Loucy (cell line): ENCODE data around the gene SLC37A4.
A peak's percentile ranks its signal among the peaks of the same experiment; 100 is the strongest.

Source experiments
- H2AFZ ChIP-seq: fragments of 200-600 bp; sonication (generic); 2 replicates; pipeline ENCODE4 v1.6.0; 2016; ENCODE audit warnings: antibody characterized with exemption, mild to moderate bottlenecking, low read length, moderate library complexity
- H3F3A ChIP-seq: fragments of 200-600 bp; 2 replicates; pipeline ENCODE4 v1.6.0; 2016; ENCODE audit warnings: antibody characterized with exemption, low read depth, mild to moderate bottlenecking
- H3K27me3 ChIP-seq: fragments of 200-600 bp; sonication (generic); 2 replicates; pipeline ENCODE4 v1.6.1; 2014; ENCODE audit warnings: low read length, mild to moderate bottlenecking; ENCODE audit not compliant: insufficient read depth, poor library complexity, severe bottlenecking
- H3K36me3 ChIP-seq: fragments of 200-600 bp; sonication (generic); 2 replicates; pipeline ENCODE4 v1.6.1; 2016; ENCODE audit warnings: low read length; ENCODE audit not compliant: insufficient read depth
- H3K4me1 ChIP-seq: fragments of 200-600 bp; sonication (generic); 2 replicates; pipeline ENCODE4 v1.5.1; 2014; ENCODE audit warnings: low read length, mild to moderate bottlenecking; ENCODE audit not compliant: insufficient read depth, poor library complexity, severe bottlenecking
- H3K4me2 ChIP-seq: fragments of 200-600 bp; sonication (generic); 2 replicates; pipeline ENCODE4 v1.6.0; 2014; ENCODE audit warnings: antibody characterized with exemption, low read length, low read depth, mild to moderate bottlenecking; ENCODE audit not compliant: poor library complexity, severe bottlenecking
- H3K4me3 ChIP-seq: fragments of 200-600 bp; sonication (generic); 2 replicates; pipeline ENCODE4 v1.5.1; 2014; ENCODE audit warnings: low read length, mild to moderate bottlenecking, mixed read lengths; ENCODE audit not compliant: poor library complexity, severe bottlenecking
- H3K79me2 ChIP-seq: fragments of 200-600 bp; sonication (generic); 2 replicates; pipeline ENCODE4 v1.6.1; 2014; ENCODE audit warnings: low read length; ENCODE audit not compliant: insufficient read depth
- H3K9ac ChIP-seq: fragments of 200-600 bp; sonication (generic); 2 replicates; pipeline ENCODE4 v1.6.0; 2014; ENCODE audit warnings: mild to moderate bottlenecking, low read depth, low read length, moderate library complexity; ENCODE audit not compliant: poor library complexity, severe bottlenecking
- H3K9me2 ChIP-seq: fragments of 200-600 bp; sonication (generic); replicated peaks from 2 replicates; pipeline ENCODE4 v1.6.1; 2016; ENCODE audit warnings: low read depth, low read length, mixed read lengths
- H3K9me3 ChIP-seq: fragments of 200-600 bp; sonication (generic); 2 replicates; pipeline ENCODE4 v1.6.1; 2014; ENCODE audit warnings: mild to moderate bottlenecking, antibody characterized with exemption, low read length, low read depth; ENCODE audit not compliant: insufficient read depth
- H4K20me1 ChIP-seq: fragments of 200-600 bp; sonication (generic); 2 replicates; pipeline ENCODE4 v1.6.0; 2014; ENCODE audit warnings: antibody characterized with exemption, low read length, mild to moderate bottlenecking; ENCODE audit not compliant: insufficient read depth, poor library complexity, severe bottlenecking
- CTCF ChIP-seq: fragments of 200-600 bp; sonication (generic); conservative IDR thresholded peaks from 2 replicates; pipeline ENCODE4 v1.5.1; 2014; ENCODE audit warnings: mild to moderate bottlenecking, antibody characterized with exemption, low read length
- EZH2phosphoT487 ChIP-seq: fragments of 200-600 bp; IDR thresholded peaks from 2 replicates; pipeline ENCODE4 v1.6.1; 2018; ENCODE audit warnings: antibody characterized with exemption, mild to moderate bottlenecking, moderate library complexity, borderline replicate concordance

SLC37A4 gene

GRCh38 chr11:119028346-119029068, 2.2 kb downstream of the SLC37A4 start:
- H3K27me3 ChIP-seq = no peaks in the 10 kb centered on the region
- peak overlapping the region; percentile 89 for H3K9ac ChIP-seq
- no peaks in the 10 kb centered on the region for H4K20me1 ChIP-seq
- H3K4me2 ChIP-seq = peak overlapping the region; percentile 85
- H3F3A ChIP-seq = no peaks in the 10 kb centered on the region
- peaks cover 6% of the 10 kb centered on the region for H3K36me3 ChIP-seq
- H3K9me3 ChIP-seq = no peaks in the 10 kb centered on the region
- no peak for TF ChIP-seq EZH2phosphoT487
- no peak for TF ChIP-seq CTCF
- H3K79me2 ChIP-seq = peaks cover 32% of the 10 kb centered on the region
- H3K9me2 ChIP-seq = no peaks in the 10 kb centered on the region
- peaks cover 22% of the 10 kb centered on the region for H3K4me1 ChIP-seq
- H3K4me3 ChIP-seq = peak overlapping the region; percentile 93
- no peak overlapping the region for H2AFZ ChIP-seq

DNA sequence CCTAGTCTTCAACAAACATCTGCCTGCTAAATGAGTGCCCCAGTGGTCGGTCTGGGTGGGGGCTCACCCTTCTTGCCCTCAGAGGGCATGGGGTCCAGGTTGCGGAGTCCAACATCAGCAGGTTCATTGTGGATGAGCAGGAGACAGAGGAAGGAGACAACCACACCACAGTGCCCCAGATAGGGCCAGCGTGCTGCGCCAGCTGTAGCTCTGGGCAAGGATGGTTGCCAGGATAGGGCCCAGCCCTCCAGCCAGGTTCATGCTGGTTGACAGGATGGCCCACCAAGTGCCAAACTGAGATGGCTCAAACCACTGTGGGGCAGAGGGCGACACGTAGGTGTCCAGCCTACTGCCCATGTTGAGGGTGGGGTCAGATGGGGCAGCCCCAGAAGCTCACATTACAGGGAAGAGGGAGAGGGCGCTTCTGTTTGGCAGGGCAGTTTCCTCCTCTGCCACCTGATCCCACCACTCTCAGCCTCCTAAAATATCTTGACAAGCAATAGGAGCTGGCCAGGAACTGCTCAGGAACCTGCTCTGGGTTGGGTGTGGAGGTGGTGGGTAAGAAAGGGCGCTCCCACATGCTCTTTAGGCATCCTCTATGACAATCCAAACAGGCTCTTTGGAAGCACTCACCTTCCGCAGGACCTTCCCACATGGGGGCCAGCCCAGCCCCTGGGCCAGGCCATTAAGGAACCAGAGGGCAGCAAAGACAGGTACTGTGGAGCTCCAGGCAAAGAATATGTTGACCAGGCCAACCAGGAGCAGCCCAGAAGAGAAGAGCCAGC, 2.9 kb downstream of the SLC37A4 start:
- Histone ChIP-seq H3K79me2 (peaks cover 39% of the 10 kb centered on the region), H3K9me2 (no peaks in the 10 kb centered on the region), H3K4me1 (peaks cover 22% of the 10 kb centered on the region), H3K9me3 (no peaks in the 10 kb centered on the region), H3K4me3 (no peak overlapping the region), H4K20me1 (no peaks in the 10 kb centered on the region), H3K27me3 (no peaks in the 10 kb centered on the region), H3K9ac (peak overlapping the region; percentile 89), H3K36me3 (peaks cover 10% of the 10 kb centered on the region), H3F3A (no peaks in the 10 kb centered on the region), H3K4me2 (peak overlapping the region; percentile 85), H2AFZ (no peak overlapping the region)
- TF ChIP-seq CTCF (no peak), EZH2phosphoT487 (no peak)

GRCh38 chr11:119026970-119027369, 3.7 kb downstream of the SLC37A4 start:
- H3K9me2 ChIP-seq = no peaks in the 10 kb centered on the region
- H3K4me1 ChIP-seq = peaks cover 22% of the 10 kb centered on the region
- peak overlapping the region; percentile 89 for H3K9ac ChIP-seq
- no peak overlapping the region for H2AFZ ChIP-seq
- TF ChIP-seq EZH2phosphoT487 (no peak), CTCF (no peak)
- H3F3A ChIP-seq = no peaks in the 10 kb centered on the region
- peaks cover 44% of the 10 kb centered on the region for H3K79me2 ChIP-seq
- H3K27me3 ChIP-seq = no peaks in the 10 kb centered on the region
- peaks cover 10% of the 10 kb centered on the region for H3K36me3 ChIP-seq
- H3K4me2 ChIP-seq = no peak overlapping the region
- no peaks in the 10 kb centered on the region for H3K9me3 ChIP-seq
- no peak overlapping the region for H3K4me3 ChIP-seq
- H4K20me1 ChIP-seq = no peaks in the 10 kb centered on the region
